ENCODE data around the gene SMARCA2. TPM values are rescaled to one million over a fixed set of nuclear protein-coding genes. Genes with fewer than 3 reads are reported as not detected.

The SMARCA2 gene
- total RNA-seq, 4 donors from 2014 or later: 84.8 to 164 (median 91.6) TPM

DNA sequence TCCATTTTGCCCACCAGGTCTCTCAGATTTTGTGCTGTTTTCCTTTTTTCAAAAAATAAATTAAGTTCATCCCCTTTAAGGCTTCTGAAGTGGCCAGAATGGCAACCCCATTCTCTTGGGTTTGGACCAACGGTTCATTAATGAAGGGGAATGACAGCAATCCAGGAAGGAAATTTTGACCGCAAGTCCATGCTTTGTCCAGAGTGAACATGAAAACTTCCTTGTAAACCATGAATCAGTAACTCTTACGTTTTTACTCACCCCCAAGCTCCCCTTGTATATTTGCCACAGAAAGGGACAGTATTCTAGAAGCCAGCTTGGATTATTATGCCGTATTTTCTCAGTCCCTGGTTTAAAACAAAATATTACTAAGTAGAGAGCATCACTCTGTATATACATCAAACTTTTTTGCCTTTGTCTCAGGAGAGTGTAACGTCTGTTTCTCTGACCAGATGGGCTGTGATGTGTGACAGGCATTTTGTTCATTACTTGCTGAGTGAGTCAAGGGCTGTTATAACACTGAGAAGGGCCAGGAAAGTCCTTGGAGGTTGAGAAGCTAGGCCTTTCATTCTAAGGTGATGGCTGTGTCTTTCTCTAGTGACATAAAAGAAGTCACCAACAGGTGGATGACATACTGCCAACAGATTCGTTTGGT lies 148.2 kb downstream of the SMARCA2 start:
- TF ChIP-seq, protein P1, sequence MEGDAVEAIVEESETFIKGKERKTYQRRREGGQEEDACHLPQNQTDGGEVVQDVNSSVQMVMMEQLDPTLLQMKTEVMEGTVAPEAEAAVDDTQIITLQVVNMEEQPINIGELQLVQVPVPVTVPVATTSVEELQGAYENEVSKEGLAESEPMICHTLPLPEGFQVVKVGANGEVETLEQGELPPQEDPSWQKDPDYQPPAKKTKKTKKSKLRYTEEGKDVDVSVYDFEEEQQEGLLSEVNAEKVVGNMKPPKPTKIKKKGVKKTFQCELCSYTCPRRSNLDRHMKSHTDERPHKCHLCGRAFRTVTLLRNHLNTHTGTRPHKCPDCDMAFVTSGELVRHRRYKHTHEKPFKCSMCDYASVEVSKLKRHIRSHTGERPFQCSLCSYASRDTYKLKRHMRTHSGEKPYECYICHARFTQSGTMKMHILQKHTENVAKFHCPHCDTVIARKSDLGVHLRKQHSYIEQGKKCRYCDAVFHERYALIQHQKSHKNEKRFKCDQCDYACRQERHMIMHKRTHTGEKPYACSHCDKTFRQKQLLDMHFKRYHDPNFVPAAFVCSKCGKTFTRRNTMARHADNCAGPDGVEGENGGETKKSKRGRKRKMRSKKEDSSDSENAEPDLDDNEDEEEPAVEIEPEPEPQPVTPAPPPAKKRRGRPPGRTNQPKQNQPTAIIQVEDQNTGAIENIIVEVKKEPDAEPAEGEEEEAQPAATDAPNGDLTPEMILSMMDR (IDR thresholded peaks at IDR 0.05): no peak
- no peak for DNase-seq (ENCODE audit: low spot score)
- ATAC-seq (ENCODE audit: low FRiP score): no peak

DNA sequence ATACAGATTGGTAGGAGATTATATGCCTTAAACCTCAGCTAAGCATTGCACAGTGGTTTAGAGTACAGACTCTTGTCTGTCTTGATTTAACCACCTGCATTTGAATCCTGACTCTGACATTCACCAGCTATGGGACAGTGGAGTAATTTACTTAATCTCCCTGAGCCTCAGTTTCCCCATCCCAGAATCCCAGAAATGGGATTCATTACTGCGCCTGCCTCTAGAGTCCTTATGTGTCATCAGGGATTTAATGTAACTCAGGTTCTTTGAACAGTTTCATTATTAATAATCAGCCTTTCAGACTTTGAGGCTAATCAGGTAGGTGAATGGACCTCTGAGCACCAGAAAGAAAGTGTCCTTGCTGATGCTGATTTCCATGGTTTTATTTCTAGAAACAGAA lies 149.1 kb downstream of the SMARCA2 start:
- TF ChIP-seq, protein P1 (IDR thresholded peaks at IDR 0.05): no peak
- ATAC-seq (ENCODE audit: low FRiP score) (no peak), DNase-seq (ENCODE audit: low spot score) (no peak)

DNA sequence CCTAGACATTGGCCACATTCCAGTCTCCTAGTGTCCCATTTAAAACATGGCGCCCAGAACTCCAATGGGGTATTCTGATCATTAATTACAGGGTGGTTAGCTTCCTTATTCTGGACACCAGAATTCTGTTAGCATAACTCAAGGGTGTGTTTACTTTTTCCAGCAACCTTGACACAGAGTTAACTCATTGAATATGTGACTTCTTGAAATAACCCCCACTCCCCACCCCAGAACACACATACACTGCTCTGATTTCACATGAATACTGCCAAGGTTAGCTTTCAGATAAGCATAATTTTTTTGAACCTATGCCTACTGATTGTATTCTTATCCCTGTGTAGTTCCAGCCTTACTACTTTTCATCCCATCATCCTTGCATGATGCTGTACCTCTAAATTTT lies 151.1 kb downstream of the SMARCA2 start:
- TF ChIP-seq, protein P1 (IDR thresholded peaks at IDR 0.05): no peak
- DNase-seq (ENCODE audit: low spot score) (no peak), ATAC-seq (ENCODE audit: low FRiP score) (no peak)

DNA sequence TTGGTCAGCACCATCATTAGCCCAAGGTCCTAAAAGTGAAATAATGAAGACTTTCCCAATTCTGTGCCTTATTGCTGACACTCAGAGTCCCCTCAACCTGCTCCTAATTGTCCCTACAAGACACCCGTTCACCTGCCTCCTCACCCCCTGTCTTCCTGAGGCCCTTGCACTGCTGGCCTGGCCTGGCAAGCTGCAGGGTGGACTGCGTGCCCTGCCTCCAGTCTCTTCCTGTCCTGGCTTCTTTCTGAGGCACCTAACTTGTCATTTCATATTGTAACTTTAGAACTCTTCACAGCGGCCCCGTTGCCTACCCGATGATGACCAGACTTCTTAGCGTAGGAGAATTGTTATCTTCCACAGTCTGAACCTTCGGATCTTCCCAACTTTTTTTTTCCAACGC lies 153.9 kb downstream of the SMARCA2 start:
- no peak for ATAC-seq (ENCODE audit: low FRiP score)

DNA sequence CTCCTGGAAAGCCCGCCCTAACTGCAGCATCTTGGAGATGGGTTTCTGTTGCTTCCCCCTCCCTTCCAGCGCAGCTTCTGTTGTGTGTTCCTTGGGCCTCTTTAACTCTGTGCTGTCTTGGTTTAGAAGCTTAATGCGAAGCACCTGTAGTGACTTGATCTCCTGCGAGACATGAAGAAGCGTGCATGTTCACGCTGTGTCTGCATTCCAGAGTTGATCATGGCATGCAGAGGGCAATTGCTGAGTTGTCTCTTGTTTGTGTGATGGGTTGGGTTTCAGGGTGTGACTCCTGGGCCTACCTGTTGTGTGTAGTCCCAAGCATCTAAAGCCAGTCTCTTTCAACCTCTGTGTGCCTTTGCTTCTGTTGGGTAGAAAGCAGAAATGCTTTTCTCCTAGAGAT lies 155.6 kb downstream of the SMARCA2 start:
- TF ChIP-seq, protein P1 (IDR thresholded peaks at IDR 0.05): no peak
- DNase-seq (ENCODE audit: low spot score): no peak
- ATAC-seq (ENCODE audit: low FRiP score): no peak

More for the DNA sequence above, 153.9 kb downstream of the SMARCA2 start:
- TF ChIP-seq, protein P1 (IDR thresholded peaks at IDR 0.05): no peak
- DNase-seq (ENCODE audit: low spot score): no peak

DNA sequence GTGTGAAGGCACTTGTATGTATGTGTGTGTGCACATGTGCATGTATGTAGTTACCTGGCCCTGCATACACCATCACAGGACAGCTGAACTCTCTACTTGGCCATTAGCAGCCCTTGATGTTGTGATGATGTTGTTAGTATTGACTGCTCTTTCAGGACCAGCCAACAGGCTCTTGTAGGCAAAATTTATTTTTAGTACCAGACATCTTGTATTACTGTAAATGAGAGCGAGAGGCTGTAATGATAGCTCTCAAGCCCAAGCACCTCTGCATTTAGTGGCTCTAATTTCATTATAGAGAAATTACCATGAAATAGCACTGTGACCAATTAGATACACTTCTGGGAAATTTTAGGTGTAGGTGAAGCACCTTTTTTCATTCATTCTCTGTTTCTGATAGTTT lies 158.0 kb downstream of the SMARCA2 start:
- no peak for ATAC-seq (ENCODE audit: low FRiP score)
- TF ChIP-seq, protein P1 (IDR thresholded peaks at IDR 0.05): no peak
- no peak for DNase-seq (ENCODE audit: low spot score)

DNA sequence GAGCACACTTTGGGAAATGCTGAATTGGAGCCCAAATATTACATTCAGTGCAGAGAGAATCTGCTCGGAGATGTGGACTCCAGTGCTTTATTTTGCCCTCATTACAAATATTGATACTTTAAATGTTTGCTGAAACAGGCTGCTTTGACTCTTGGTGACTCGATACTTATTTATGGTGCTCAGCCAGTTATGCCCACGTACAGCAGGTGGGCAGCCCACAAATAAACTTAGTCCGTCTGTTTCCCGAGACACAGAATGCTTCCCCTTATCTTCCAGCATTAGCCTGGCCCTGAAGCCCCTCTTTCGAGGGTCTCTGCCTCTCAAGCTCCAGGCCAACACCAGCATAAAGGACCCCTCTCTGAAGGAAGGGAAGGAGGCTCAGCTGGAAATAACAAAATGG lies 158.7 kb downstream of the SMARCA2 start:
- ATAC-seq (ENCODE audit: low FRiP score) (no peak), DNase-seq (ENCODE audit: low spot score) (no peak)
- TF ChIP-seq, protein P1 (IDR thresholded peaks at IDR 0.05): no peak

All from omental fat pad (tissue), 4 donors.